A172 (cell line): ENCODE data around the gene SPECC1. TPM values are rescaled to one million over a fixed set of nuclear protein-coding genes. Genes with fewer than 3 reads are reported as not detected.
"Not testable (repeated sequence)": the region's sequence is repeated elsewhere in the genome, so short reads cannot be mapped to it uniquely, and the experiment has no call there.

Experiments used
- DNase-seq: peaks from one replicate; pipeline ENCODE4 v3.0.0-alpha.2; 2015; ENCODE audit warnings: low spot score
- total RNA-seq: library from RNA; depleted of rRNA; stranded (reverse); fragments of >200 nt; shearing (Covaris generic); gene quantifications from 2 replicates; pipeline ENCODE4 v1.2.3, GENCODE V29; 2014

The SPECC1 gene
- total RNA-seq, 1 experiment from 2014 or later = 96.6 TPM

DNA sequence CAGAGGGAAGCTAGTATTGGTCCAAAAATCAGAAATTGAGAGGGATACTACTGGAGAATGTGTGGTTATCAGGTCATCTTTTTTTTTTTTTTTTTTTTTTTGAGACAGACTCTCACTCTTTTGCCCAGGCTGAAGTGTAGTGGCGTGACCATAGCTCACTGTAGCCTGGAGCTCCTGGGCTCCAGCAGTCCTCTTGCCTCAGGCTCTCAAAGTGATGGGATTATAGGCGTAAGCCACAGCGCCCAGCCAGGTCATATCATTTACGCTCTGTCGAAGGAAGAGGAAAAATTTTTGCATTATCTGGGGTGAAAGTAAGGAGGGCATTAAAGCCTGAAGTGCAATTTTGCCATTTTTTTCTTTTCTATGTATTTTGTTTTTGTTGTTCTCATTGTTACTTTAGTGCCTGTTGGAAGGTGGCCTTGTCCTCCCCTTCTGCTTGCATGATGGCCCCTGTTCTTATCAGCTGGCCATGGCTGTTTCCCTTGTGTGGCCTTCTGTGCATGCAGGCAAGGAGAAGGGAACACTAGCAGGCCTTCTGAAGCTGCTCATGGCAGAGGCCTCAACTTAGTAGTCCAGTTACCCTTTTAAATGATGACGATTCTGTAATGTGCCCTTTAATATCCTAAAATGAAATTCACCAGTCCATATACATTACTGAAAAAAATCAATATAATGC lies 118.3 kb downstream of the SPECC1 start:
- DNase-seq = no peak

DNA sequence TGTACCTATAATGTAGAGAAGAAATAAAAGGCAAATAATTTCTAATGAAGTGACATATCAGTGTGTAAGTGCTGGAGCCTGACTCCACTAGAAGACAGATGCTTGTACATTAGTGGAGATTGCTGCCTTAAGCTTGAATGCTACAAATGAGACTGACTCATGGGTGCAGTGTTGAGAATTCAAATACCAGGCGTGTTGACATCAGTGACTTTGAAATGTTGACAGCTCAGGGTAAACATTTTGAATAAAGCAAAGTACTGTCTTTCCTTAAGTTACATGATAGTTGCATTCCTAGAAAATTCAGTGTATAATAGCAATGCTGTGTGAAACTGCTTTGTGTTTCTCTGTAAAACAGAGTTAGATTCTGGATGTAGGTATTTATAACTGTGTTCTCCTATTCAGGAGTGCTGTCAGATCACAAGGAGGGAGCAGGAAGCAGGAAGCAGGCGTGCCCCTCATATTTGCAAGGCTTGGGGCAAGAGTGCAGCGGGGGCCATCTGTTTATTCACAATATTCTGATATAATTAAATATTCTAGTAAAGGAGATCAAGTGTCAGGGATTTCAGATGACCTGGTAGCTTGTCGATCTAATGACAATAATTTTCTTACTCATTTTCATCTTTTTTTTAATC lies 119.0 kb downstream of the SPECC1 start:
- DNase-seq = no peak

DNA sequence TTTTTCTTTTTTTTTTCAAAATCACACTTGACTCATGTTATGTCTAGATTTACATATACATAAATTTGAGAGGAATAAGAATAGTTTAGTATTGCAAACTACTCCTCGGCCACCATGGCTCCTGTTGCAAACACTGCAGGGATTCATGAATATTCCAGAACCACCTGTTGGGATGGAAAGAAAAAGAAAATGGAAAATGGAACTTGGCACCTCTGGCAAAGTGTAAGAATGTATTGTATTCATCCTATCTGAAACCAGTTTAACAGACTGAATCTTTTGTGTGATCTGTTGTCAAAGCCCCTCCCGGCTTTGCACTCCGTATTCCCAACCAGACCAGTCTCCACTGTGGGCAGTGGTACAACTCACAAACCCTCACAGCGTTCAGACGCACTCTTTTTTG lies 124.4 kb downstream of the SPECC1 start:
- no peak for DNase-seq

DNA sequence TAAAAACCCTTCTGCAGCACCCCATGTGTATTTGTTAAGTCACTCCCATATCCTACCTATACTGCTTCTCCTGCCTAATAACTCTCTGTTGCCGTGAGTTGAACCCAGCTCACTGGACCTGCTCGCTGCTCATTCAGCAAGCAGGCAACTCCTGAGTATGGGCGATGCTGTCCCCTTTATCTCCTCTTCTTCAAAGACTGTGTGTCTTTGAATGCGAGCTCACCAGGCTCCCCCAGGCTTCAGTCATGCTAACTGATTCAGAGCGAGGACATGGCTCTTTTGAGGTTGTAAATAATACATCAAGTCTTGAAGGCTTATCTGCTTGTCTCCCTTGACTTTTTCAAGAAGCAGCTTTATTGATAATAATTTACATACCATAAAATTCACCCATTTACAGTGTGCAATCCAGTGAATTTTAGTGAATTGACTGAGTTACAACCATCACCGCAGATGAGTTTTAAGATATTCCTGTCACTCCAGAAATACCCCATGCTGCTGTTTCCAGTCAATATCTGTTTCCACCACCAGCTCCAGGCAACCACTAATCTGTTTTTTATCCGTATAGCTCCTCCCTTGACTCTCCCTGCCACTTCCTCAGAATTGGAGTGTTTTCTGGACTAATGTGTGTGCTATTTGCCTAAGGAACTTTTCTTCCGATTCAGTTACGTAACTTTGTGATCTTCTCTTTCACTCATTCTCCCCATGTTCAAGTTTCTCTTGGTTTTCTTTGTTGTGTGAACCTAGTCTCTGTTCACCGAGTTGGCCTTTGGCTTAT lies 132.2 kb downstream of the SPECC1 start:
- no peak for DNase-seq

DNA sequence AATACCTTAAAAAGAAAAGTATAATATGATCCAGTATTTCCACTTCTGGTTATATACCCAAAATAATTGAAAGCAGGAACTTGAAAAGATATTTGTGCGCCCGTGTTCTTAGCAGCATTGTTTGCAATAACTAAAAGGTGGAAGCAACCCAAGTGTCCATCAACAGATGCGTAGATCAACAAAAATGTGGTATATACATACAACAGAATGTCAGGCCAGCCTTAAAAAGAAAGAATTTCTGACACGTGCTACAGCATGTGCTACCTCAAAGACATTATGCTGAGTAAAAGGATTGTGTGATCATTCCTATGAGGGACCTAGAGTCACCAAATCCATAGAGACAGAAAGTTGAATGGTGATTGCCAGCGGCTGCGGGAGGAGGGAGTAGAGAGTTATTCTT lies 133.1 kb downstream of the SPECC1 start:
- no peak for DNase-seq

DNA sequence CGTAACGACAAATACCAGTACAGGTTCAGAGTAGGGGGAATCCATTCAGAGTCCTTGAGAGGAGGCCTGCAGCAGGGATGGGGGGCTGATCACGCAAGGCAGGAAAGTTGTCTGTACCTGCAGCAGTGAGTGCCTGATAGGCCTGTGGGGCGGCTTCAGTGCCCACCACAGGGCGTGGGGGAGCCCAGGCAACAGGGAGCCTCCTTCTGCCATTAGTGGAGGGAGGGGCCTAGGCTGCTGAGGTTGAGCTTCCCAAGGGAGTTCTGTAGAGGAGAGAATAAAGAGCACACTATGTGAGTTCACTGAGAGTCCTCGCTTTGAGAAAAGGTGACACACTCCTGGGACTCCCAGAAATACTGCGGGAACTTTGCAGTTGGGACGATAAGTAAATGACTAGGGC lies 134.6 kb downstream of the SPECC1 start:
- no peak for DNase-seq

DNA sequence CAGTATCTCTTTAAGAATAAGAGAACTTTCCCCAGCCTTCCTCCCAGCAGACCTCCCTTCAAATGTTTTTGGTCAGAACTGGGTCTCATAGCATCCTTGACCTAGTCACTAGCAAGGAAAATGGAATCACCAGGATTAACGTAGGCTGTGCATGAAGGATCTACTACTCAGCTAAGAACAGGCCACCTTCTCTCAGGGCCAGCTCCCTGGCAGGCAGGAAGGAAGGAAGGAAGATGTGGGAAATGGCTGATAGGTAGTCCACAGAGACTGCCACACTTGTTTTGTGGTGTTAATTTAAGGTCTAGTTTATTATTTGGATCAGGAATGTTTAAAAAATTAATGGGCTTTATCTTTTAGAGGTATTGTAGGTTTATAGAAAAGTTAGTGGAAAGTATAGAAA lies 136.4 kb downstream of the SPECC1 start:
- DNase-seq = no peak

DNA sequence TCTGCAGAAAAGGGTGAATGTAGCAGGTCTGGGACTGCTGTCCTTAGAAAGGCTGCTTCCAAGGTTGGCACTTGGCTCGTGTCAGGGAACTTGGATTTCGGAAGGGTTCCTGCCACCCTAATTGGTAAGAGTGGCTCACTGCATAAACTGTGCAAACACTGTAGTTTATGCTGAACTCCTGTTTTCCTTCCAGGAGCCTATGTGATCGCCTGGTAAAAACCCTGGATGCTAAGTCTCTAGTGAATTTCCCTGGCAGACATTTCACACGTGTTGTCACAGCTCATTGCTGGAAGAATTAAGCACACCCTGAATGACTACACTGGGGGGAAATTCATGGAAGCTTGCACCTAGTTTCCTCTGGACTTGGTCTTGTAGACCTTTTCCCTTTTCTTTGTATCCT lies 140.1 kb downstream of the SPECC1 start:
- DNase-seq = no peak

DNA sequence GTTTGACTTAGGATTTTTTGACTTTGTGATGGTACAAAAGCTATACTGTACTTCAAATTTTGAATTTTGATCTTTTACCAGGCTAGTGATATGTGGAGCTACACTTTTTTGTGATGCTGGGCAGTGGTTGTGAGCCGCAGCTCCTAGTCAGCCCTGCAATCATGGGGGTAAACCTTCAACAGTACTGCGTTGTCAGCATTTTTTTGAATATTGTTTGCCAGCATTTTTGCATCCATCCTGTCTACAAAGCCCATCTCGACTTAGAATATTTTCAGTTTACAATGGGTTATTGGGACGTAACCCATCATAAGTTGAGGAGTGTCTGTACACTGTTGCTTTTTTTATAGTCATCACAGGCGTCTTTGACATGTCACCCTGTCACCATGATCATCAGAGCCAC lies 142.0 kb downstream of the SPECC1 start:
- DNase-seq = no peak

DNA sequence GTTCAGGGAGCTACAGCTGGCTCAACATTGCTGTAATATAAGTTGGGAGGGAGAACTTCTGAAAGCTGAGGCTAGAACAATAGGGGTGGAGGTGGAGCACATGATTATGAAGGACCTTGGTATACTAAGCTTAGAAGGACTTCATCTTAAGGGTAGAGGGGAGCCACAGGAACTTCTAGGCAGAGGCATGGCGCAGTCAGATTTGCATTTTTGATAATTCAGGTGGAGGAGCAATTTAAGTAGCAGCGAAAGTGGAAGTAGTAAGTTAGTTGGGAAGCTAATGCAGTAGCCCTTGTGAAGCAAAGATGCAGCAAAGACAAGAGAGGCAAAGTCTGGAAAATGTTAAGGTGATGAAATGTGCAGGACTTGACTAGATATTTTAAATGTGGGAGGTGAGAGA lies 144.1 kb downstream of the SPECC1 start:
- no peak for DNase-seq

DNA sequence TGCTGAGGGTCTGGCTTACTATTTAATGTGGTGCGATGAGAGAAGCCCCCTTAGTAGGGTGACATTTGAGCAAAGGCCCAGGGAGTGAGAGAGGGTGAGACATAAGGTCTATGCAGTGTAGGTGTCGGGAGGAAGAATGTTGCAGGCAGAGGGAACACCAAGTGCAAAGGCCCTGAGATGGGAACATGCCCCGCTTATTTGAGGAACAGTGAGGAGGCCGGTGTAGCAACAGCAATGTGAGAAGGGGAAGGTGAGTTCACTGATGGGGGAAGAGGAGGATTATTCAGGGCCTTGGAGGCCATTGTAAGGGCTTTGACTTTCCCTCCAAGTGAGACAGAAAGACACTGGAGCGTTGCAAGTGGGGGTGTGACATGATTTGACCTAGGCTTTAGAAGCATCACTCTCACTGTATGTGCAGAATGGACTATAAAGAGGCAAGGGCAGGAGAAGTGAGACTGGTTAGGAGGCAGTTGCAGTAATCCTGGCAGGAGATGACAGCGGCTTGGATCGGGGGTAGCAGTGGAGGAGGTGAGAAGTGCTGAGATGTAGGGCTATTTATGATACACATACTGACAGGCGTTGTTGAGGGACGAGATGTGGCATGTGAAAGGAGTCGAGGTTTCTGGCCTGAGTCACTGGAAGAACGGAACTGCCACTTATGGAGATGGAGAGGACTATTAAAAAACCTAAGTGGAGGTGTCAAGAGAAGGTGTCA lies 145.3 kb downstream of the SPECC1 start:
- no peak for DNase-seq

DNA sequence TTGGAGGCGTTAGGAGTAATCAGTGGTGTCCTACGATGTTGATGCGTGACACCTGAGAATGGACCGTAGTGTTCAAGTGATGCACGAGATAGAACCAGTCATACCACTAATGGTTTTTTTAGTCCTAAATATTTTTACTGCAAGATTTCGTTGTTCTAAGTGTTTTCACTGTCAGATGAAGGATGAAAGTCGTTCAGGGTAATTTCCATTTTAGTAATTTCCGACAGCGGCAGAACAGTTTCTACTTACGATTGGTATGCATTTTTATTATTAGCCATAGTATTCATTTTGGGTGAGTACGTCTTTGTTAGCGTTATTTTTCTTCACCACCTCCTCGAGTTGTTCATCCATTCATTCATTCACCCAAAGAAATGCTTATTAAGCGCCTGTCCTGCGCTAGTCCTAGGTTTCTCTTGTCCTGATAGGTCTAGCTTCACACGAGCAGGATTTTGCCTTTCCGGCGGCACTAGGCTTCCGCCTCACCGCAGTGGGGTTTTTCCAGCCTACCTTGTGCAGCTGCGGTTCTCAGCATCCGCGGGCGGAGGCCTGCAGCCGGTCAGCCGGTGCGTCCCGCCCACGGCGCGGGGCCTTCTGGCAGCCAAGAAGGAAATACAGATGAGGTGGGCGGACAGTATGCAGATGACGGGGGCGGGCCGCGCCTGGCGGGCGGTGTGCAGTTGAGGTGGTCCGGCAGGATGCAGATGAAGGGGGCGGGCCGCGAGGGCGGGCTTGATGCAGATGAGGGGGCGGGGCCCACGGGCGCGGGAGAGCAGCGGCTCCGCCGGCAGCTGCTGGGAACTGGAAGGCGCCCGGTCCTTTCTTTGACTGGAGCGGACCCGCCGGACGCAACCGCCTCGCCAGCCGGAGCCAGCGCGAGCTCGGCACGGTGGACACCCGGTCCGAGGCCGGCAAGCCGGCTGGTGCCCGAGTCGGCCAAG lies 146.4 kb downstream of the SPECC1 start:
- DNase-seq = peak; percentile 98

DNA sequence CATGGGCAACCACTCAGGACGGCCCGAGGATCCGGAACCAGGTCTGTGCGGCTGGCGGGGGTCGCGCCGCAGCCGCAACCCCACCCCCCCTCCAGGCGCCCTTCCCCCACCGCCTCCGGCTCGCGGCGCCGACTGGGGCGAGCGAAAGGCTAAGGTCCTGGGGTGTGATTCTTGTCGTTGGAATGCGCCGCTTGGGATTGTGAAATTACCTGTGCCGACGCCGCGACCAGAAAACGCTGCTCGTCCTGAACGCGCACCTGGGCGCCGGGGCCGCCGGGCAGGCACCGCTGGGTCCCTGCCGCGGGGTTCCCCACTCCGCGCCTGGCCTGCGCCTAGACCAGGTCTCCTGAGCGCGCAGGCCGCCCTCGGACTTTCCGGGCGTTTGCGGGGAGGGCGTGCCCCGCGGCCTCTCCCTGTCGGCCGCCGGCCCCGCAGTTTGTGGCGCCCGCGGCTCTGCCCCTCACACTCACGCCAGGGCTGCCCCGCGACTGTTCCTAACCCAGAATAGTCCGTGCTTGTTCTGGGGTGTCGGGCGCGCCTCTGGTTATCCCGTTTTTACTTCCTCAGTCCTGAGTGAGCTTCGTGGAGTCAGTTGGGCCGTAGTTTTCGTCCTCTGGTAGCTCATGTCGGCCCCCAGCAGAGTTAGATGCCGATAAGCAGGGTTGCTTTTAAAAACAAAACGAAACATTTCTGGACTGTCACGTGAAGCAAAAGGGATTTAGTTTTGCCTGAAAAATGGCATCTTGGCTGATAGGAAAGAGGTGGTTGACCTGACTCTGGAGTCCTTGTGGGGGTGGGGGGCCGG lies 147.2 kb downstream of the SPECC1 start:
- DNase-seq = peak; percentile 59

DNA sequence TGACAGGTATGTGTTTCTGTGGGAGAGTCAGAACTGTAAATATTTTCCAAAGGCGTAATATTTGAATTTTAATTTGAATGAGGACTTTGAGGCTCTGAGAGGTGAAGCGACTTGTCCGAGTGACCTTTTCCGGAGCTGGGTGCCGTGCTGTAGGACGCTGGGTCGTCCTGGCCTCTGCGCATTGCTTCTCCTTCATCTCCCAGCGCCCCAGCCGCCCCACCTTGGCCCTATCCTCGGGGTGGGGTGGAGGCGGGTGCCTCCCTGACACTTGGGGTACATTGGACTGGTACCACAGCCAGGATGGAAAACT lies 147.8 kb downstream of the SPECC1 start:
- no peak for DNase-seq

DNA sequence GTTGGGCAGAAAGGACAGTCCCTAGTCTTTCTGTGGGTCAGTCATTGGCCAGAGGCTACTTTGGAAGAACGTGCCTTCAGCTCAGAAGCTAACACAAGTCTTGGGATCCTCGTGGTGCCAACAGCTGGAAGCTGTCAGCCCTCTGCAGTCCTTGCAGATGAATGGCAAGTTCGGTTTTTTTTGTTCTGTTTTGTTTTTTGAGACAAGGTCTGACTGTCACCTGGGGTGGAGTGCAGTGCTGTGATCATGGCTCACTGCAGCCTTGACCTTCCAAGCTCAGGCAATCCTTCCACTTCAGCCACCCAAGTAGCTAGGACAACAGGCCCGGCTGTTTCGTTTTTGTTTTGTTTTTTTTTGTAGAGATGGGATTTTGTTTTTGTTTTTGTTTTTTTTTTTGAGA lies 149.4 kb downstream of the SPECC1 start:
- no peak for DNase-seq

DNA sequence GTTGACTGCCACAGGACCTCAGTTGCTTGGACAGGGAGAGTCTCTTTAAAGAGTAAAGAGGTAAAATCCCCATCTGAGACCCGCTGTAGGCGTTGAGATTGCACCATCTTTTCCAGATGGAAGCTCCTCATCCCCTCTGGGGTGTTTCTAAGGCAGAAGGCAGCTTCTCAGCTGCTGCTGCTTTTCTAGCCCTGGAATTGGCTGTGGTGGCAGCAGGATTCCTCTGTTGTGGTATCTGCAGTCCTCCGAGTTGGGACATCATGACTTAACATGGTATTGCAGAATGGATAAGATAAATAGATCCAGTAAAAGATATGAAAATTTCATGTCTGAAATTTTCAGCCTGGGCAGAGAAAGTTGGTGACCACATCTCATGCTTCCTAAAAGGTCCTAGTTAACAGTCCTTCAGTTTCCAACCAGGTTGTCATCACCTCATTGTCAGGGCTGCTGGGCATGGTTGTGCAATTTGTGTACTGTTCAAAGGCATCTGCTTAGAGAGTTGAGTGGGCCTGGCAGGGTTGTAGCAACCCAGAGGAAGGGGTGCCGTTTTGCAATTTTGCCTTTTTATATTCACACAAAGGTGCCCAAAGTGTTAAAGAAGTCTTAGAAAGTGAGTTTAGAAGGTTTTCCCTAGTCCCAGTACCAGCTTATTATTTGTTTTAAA lies 150.4 kb downstream of the SPECC1 start:
- DNase-seq = no peak

DNA sequence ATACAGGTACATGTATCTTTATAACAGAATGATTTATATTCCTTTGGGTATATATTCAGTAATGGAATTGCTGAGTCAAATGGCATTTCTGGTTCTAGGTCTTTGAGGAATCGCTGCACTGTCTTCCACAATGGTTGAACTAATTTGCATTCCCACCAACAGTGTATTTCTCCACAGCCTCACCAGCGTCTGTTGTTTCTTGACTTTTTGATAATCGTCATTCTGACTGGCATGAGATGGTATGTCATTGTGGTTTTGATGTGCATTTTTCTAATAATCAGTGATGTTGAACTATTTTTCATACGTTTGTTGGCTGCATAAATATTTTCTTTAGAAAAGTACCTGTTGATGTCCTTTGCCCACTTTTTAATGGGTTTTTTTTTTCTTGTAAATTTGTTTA lies 156.4 kb downstream of the SPECC1 start:
- not testable (repeated sequence) for DNase-seq

DNA sequence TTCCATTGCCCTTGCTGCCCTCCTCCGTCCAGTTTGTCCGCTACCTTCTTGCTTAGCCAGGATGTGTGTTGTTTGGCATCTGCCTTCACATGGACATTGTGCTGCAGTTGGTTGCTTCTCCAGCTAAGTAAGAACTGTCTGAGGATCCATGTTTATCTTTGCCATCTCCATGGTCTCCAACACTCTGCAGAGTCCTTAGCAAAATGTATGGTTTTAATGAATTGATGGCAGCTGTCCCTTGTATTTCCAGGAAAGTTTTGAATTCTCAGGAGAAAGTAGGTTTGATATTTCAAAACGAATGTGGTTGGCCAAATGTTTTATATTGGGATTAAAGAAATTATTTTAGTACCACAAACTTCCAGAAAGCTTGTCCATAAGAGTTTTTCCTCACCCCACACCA lies 160.9 kb downstream of the SPECC1 start:
- no peak for DNase-seq

DNA sequence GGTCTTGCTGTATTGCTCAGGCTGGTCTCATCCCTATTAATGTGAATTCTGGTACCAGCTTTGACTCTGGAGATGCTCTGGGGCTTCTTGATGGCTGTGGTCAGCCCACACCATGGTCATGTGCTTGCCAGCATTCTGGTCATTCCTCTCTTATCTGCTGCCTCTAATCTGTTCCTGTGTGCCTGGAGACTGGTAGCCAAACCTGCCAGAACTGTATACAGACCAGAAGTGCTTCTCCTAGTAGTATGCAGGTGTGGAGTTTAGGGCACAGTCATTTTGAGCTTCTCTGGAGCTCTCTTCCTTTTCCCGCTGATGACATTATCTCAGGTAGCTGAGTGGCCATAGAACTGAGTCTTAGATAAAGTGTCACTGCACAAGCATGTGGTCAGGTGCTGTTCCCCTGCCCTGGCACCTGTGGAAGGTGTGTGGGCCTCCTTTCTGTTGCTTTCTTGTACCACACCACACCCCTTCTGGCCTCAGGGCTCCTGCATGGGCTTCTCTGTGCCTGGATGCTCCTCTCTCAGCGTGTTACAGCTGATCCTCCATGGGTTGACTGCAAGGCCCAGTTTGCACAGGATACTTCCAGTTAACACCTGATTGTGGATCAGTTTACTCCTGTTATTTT lies 162.7 kb downstream of the SPECC1 start:
- peak; percentile 59 for DNase-seq

DNA sequence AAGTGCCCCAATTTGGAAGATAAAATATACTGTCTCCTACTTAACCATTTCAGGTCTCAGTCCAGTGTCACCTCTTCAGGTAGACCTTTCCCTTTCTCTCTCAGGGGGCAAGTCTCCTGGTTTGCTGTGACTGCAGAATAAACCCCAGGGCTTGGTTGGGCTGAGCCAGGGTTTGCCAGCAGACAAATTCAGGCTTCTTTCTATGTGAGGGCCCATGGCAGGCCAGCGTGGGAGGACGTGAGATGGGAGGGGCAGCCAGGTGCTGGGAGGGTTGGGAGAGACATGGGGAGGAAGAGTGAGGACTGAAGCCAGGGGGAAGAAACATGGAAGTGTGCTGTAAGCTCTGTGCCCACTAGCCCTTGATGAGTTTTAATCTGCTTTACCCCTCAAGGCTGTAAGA lies 163.2 kb downstream of the SPECC1 start:
- no peak for DNase-seq
